Cardiac fibroblast (primary cell): ENCODE measurements around the gene PRR33.

ENCODE experiments used
- DNase-seq, 2 donors: peaks; one replicate each; pipeline versions ENCODE4 v3.0.0 to v3.0.0-alpha.2; 2010; ENCODE audit warnings: low read depth in 2 of 2
- H3K4me3 ChIP-seq, 2 donors: replicated peaks in 1 of 2; 1 replicate in 1 of 2; 2 replicates in 1 of 2; pipeline ENCODE4 v1.5.1; 2011; ENCODE audit warnings: low read depth in 2 of 2, low read length in 2 of 2, mild to moderate bottlenecking in 2 of 2, moderate library complexity in 1 of 2
- CTCF ChIP-seq: IDR thresholded peaks from one replicate; pipeline ENCODE4 v1.5.1; 2011; ENCODE audit warnings: low read depth, mild to moderate bottlenecking, low read length, inconsistent platforms

Gene PRR33

GRCh38 chr11:1842149-1843097 is 49.3 kb downstream of the PRR33 start:
- no peak overlapping the region for H3K4me3 ChIP-seq
- no peak for DNase-seq
- TF ChIP-seq CTCF = no peak

DNA sequence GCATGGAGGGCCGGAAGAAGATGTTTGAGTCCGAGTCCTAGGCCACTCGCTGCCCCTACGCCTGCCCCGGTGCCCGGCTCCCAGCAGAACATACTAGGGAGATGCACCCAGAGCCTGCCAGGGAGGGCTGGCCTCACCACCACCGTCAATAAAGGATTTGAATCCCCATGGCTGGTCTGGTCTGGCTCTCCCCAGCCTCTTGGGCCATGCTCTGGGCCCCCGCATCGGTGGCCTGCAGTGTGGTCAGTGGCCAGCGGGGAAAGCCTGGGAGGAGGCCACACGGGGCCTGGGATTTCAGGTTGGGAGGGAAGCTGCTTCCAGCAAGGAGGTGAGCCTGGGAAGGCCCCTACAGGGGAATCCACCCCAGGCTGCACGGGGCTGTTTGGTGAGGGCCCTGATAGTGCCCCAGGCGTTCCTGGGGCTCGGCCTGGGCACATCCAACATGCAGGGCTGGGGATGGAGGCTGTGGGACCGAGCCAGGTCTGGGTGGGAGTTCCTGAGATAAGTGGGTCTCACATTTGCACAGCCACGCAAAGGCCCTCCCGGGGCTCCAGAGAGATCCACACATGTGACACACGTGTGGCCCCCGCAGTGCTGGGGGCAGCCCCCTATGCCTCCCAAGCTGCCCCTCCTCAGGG is 50.1 kb downstream of the PRR33 start:
- TF ChIP-seq CTCF = no peak
- H3K4me3 ChIP-seq = no peak overlapping the region
- no peak for DNase-seq

DNA sequence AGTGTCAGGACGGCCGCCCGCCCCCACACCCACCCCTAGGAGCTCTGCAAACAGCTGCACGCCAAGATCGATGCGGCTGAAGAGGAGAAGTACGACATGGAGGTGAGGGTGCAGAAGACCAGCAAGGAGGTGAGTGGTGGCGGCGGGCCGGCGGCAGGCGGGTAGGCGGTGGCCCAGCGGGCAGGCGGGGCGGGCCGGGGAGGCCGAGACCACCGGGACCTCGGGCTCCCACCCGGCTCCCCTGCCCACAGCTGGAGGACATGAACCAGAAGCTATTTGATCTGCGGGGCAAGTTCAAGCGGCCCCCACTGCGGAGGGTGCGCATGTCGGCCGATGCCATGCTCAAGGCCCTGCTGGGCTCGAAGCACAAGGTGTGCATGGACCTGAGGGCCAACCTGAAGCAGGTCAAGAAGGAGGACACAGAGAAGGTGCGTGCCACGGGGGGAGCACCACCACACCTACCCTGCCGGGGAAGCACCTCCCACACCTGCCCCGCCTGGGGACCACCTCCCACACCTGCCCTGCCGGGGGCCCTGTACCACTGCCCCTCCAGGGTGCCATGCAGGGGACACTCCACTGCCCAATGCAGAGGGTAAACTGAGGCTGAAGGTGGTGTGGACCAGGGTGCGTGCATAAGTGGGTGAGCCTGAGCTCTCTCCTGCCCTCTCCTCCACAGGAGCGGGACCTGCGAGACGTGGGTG is 50.8 kb downstream of the PRR33 start:
- TF ChIP-seq CTCF = no peak
- no peak overlapping the region for H3K4me3 ChIP-seq
- no peak for DNase-seq

DNA sequence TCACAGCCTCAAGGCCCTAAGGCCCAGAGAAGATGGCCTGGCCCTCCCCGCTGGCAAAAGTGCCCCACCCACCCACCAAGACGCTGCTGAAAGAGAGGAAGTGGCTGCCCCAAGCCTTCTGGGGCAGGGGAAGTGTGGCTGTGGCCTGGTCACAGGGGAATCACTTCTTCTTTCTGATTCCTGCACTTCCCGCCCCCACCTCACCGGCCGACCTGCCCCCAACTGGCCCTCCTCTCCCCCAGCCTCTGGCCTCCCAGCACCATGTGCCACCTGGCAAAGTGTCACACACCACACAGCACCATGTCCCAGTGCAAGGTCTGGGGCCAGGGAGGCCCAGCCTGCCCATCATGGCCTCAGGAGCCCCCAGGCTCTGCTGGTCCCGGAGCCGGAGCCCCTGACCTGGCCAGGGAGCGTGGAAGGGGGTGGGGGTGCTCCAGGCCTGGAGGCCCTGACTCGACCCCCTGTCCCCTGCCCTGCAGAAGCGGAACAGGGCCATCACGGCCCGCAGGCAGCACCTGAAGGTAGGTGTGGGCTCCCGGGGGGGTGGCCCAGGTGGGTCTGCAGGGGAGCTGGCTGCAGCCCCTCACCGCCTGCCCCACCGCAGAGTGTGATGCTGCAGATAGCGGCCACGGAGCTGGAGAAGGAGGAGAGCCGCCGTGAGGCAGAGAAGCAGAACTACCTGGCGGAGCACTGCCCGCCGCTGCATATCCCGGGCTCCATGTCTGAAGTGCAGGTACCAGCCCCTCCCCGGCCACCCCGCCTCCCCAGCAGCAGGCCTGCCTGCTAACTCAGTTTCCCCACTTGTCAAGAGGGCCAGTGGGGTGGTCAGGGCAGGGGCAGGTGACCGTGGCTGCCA is 51.5 kb downstream of the PRR33 start:
- no peak for TF ChIP-seq CTCF
- H3K4me3 ChIP-seq = no peak overlapping the region
- DNase-seq = no peak

GRCh38 chr11:1839204-1839923 is 52.3 kb downstream of the PRR33 start:
- H3K4me3 ChIP-seq = no peak overlapping the region
- no peak for TF ChIP-seq CTCF
- no peak for DNase-seq
